GM19324 (cell line): Measurements from ENCODE around the gene IL17RA.
"Not testable (repeated sequence)": the region's sequence is repeated elsewhere in the genome, so short reads cannot be mapped to it uniquely, and the experiment has no call there.

Experiments used
- ATAC-seq: cut with Tn5 transposase; IDR thresholded peaks from one replicate; pipeline ENCODE4 v1.9.1; 2021; ENCODE audit warnings: mild to moderate bottlenecking, moderate library complexity; ENCODE audit not compliant: unreplicated experiment, low FRiP score

Gene IL17RA, protein sequence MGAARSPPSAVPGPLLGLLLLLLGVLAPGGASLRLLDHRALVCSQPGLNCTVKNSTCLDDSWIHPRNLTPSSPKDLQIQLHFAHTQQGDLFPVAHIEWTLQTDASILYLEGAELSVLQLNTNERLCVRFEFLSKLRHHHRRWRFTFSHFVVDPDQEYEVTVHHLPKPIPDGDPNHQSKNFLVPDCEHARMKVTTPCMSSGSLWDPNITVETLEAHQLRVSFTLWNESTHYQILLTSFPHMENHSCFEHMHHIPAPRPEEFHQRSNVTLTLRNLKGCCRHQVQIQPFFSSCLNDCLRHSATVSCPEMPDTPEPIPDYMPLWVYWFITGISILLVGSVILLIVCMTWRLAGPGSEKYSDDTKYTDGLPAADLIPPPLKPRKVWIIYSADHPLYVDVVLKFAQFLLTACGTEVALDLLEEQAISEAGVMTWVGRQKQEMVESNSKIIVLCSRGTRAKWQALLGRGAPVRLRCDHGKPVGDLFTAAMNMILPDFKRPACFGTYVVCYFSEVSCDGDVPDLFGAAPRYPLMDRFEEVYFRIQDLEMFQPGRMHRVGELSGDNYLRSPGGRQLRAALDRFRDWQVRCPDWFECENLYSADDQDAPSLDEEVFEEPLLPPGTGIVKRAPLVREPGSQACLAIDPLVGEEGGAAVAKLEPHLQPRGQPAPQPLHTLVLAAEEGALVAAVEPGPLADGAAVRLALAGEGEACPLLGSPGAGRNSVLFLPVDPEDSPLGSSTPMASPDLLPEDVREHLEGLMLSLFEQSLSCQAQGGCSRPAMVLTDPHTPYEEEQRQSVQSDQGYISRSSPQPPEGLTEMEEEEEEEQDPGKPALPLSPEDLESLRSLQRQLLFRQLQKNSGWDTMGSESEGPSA

DNA sequence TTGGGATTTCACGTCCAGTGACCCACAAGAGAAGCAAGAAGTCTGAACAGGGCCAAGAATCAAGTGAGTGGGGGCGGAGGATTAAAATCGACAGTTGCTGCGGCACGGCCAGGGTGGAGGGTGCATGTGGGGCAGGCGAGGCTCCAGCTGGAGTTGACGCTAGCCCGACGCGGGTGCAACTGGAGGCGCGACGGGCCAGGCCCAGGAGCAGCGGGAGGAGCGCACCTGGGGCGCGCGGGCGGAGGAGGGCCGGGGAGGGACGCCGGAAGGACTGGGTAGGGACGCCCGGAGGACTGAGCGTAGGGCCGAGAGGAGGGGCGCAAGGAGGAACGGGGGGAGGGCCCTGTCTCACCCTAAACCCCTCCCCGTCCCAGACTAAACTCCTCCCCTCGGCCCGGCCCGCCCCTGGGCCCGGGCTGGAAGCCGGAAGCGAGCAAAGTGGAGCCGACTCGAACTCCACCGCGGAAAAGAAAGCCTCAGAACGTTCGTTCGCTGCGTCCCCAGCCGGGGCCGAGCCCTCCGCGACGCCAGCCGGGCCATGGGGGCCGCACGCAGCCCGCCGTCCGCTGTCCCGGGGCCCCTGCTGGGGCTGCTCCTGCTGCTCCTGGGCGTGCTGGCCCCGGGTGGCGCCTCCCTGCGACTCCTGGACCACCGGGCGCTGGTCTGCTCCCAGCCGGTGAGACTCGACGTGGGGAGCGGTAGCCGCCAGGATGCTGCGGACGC, at the start of gene IL17RA:
TSS of gene IL17RA (plus strand) at position 447 of the 723 bp plus-strand sequence. CDS start at position 539, 92 bp downstream.
- peak; percentile 89 for ATAC-seq

DNA sequence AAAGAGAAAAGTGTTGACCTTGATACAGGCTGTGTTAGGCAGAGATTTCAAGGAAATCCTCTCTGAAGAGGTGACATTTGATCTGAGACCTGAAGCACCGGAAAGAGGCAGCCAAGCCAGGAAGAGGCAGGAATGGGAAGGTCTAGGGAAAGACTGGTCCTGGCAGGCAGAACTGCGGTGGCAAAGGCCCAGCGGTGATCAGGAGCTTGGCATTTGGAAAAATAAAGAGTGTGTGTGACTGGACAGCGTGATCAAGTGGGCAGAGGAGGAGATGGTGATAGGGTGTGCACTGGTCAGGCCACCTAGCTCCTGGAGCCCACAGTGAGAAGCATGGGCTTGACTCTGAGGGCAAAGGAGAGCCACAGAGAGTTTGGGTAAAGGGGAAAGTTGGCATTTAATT, 49.6 kb upstream of the IL17RA start:
- ATAC-seq: no peak

DNA sequence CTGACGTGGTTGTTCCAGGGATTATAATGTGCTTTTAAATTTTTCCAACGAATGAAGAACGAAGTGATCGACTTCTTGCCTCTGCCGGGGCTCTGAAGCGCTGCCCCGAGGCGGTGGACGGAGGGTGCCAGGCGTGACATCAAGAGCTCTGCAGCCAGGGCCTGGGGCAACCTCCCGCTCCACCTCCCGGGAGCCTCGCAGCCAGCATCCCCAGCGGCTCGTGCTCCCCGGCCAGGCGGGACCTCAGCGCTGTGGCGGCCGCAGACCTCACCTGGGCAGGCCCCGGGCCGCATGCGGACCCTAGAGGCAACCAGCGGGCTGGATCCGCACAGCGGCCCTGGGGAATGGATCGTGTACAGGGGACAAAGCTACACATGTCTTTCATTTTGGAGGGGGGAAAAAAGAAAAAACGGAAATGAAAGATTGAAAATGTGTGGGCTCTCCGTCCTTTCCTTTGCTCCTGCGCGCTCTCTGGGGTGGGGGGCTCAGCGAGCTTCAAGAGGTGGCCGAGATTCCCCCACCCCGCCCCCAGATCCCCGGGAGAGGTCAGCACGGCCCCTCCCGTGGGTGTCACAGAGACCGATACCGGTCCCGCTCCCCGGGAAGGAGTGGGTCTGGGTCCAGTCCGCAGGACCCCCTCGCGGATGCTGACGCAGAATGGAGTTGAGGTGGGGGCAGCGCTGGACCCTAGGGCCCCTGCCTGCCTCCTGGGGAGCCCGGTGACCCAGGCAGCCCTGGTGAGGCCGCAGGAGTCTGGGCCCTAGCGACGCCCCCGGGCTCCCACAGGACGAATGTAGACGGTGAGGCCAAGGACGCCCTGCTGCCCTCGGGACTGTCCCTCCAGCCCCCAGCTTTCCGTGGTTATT, 48.6 kb upstream of the IL17RA start:
- not testable (repeated sequence) for ATAC-seq

DNA sequence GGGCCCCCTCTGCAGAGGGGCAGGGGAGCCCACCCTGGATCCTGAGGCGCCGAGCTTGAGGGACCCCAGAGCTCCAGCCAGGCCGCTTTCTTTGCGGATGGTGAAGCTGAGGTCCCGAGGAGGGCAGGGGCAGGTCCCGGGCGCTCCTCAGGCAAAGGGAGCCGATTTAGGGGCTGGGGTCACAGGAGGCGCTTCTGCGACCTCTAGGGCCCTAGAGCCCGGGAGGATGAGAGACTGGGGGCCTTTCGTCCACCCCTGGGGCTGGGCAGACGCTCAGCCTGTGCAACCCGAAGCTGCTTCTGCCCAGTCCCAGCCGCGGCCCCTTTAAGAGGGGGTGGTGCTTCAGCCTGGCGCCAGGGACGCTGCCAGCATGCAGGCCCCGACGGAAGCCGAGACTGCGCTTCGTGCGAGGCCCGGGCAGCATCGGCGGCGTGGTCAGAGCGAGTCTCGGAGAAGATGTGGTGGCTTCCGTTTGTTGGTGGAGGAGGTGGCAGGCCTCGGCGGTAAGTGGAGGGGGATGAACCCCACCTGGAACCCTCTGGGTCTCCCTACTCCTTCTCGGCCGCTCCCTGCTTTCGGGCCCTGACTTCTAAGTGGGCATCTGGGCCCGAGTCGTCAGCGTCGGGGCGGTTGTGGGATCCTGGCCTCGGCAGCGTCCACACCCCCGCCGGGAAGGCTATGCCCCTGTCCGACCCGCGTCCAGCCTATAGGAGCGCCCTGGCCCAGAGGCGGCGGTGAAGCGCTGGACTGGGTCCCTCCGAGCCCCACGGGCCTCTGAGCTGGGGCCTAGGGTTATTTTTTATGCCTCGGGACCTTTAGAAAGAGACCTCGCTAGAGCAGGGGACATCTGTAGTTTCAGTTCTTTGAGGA, 47.7 kb upstream of the IL17RA start:
- not testable (repeated sequence) for ATAC-seq

DNA sequence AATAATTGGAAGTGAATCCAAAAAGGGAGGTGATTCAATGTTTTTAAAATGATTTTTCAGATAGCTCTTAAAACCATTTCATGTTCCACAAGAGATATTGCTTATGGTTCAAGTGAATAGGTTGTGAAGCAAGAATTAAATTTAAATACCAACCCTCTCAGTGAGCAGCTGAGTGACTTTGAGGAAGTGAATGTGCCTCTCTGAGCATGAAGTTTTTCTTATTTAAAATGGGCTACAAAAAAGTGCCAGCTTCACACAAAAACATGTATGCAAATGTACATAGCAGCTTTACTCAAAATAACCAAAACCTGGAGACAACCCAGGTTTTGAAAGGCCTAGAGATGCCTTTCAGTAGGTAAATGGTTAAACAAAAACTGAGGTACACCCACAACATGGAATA, 41.3 kb upstream of the IL17RA start:
- no peak for ATAC-seq

DNA sequence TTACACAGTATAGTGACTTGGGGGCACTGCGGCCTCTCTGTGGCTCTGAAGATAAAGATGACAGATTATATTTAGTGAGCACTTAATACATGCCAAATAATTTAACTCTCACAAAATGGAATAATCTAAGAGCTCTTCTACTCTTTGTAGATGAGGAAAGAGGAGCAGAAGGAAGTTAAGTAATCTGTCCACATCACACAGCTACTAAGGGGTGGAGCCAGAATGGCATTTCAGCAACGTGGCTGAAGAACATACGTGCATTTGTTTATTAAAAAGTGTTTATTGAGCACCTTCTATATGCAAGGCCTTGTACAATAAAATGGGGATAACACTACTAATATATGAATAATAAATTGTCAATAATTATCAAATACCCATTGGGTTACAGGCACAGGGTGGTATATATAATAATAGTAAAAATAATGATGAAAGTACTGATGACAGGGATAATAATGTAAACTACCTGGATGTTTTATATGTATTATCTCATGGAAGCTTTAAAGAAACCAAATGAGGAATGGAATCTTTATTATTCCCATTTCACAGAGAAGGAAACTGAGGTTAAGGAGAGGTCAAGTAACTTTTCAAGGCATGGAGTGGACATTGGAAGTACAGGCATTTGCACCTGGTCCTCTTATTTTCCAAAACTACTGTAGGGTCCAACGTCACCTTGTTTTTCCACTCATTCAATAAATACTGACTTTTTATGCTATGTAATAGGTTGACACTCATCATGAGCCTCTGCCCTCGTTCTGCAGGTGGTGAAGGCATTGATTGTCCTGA, 38.0 kb upstream of the IL17RA start:
- ATAC-seq: no peak

DNA sequence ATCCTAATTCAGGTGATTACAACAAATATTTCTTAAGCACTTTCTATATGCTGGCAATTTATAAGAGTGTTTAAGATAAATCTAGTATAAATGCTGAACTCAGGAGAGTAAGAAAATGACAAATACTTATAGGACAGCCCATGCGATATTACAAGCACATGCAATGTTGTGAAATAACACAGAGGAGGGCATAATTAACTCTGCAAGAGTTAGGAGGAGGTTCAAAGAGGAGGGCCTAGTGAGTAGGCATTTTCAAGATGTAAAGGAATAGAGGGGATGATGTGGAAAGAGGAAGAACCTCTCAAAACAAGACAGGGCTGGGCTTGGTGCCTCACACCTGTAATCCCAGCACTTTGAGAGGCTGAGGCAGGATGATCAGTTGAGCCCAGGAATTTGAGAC, 37.1 kb upstream of the IL17RA start:
- ATAC-seq: no peak

DNA sequence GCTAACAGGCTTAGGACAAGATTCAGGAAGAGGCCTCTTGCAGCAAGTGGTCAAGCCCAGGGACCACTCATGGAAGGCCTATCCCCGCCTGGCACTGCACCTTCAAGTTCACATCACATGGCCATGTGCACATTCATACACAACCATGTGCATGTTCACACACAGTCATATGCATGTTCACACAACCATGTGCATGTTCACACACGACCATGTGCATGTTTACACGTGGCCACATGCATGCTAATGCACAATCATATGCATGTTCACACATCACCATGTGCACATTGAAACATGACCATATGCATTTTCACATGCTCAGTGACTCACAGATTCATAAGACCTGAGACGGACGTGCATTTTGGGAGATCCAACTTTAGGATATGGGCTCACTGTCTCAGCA, 28.7 kb upstream of the IL17RA start:
- no peak for ATAC-seq

DNA sequence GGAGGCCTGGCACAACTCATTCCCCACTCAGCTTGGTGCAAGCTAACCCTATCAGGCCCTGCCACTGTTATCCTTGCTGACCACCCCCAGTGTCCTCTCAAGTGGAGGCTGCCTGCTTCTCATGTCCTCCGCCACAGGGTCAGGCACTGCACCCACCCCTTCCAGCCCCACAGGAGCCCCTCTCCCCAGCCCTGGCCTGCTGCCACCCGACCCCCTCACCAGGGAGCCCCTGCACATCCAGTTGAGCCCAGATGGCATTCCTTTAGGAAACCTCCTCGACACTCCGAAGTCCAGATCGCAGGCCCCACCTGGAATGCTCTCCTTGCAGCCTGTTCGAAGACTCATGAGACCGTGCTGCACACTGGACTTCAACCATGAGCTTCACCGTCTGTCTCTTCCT, 28.0 kb upstream of the IL17RA start:
- ATAC-seq: no peak

DNA sequence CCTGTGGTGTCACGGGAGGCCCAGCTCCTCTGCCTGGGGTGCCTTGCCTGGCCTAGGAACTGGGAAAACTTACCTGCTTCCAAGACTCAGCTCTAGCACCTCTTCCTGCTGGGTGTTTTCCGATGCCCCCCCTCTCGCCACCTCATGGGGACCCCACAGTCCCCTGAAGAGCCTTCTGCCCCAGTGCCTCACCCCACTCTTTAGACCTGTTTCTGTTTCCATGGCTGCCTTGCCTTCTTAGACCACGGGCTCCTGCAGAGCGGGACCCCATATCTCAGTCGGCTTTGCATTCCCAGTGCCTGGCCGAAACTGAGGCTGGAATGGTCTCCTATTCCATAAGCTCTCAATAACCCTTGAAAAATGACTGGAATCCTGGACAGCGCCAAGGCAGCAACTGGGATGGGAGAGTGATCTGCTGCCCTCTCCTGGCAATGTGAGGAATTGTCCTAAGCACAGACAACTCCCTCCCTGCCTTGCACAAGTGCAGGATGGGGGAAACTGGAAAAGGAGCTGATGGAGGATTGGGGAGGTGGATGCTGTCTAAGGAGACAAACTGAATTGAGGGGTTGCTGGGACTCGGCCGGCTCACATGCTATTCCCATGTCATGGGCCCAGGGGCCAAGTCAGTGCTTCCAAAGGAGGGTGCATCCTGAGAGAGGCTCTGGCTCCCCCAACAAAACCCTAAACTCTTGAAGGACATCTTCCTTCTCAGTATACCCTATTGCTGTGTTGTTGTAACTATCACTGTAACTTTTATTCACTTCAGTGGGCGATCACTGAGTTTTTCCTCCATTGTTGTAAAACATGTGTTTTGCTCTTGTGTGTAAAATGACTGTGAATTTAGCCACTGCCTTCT, 26.6 kb upstream of the IL17RA start:
- no peak for ATAC-seq

DNA sequence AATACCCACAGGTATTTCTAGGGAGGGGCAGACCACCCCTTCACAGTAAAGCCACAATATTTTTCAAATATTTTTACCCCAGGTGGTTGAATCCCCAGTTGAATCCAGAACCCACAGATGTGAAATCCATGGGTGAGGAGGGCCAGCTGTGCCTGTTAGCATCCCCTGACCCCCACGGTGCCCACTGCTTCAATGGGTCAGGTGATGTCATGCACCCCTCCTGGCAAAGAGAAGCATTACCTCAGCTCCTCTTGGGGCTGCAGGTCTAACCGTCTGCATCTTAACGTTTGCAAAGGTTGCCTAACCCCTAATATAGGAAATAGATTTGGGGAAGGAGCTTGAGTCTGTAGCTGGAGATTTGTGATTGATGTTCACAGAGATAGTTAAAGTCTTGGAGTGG, 24.7 kb upstream of the IL17RA start:
- no peak for ATAC-seq

DNA sequence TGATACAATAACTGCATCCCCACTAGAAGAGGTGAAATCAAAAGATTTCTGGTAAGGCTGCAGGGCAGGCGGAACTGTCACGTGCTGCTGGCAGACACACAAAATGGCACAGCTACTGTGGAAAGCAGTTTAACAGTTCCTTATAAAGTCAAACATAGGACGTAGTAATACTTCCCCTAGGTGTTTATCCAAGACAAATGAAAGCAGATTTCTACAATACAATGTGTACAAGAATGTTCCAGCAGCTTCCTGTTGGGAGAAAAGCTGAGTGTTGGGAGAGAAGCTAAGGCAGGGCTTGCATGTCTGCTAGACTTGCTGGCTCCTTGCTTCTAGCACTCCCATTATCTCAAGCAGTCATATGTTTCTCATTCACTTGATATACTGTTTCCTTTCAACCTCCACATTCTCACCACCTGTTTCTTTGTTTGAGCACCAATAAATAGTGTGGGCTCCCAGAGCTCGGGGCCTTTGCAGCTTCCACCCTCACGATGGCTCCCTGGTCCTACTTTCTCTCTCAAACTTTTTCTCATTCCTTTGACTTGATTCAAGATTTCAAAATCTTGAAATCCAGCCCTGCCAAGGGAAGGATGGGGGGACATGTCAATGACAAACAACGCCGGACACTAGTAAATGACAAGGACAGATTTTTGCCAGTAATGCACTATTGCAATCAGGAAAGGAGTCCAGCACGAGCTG, 21.2 kb upstream of the IL17RA start:
- no peak for ATAC-seq

DNA sequence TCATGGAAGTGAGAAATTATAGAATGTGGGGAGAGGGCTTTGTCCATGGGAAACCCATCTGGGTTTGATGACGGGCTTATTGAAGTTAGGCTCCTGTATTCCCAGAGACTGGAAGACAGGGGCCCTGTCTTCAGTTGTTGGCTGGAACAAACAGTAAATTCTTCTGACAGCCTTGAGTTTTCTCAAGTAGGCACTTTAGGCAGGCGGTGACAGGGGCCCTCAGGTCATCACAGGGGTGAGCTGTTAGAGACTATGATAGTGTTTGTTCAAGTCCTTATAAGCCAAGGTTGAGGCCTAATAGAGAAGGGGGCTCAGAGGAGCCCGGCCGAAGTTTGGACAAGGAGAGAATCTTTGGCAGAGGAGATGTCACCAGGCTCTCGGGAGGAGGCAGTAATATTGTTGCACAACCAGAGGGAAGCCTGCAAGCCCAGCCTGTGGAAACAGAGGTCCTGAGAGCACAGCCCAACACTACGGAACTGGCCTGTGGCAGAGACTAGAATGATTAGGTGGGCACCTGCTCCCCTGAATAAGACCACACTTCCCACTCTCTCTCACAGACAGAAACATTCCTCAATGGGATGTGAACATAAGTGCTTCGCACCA, 20.2 kb upstream of the IL17RA start:
- no peak for ATAC-seq

DNA sequence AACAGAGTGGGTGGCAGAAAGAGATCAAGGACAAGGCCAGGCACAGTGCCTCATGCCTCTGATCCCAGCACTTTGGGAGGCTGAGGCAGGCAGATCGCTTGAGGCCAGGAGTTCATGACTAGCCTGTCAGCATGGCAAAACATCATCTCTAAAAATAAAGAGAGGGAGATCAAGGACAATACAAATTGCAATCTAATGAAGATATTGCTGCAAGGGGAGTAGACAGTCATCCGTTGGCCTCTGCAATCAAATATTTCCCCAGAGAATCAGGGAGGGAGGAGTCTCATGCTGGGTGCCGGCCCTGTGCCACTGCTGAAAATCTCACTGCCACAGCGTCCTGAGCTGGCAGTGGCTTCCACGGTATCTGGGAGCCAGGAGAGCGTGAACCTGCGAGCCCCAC, 19.4 kb upstream of the IL17RA start:
- no peak for ATAC-seq

DNA sequence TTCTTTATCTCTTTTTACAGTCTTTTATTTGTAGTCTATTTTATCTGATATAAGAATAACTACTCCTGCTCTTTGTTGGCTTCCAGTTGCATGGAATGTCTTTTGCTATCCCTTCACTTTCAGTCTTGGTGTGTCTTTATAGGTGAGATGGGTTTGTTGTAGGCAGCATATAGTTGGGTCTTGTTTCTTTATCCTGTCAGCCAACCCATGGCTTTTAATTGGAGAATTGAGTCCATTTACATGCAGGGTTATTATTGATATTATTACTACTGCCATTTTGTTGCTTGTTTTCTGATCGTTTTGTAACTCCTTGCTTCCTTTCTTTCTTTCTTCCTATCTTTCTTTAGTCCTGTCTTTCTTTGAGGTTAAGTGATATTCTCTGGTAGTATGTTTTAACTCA, 11.9 kb upstream of the IL17RA start:
- ATAC-seq: no peak

DNA sequence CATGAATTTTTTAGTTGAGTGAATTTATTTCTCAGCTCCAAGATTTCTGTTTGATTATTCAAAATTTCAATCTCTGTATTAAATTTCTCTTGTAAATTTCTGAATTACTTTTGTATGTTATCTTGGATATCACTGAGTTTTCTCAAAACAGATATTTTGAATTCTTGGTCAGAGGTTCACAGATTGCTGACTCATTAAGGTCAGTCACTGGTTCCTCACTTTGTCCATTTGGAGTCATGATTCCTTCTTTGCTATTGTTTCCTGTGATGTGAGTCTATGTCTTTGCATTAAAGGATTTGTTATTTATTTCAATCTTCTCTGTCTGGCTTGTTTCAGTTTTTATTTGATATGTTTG, 10.2 kb upstream of the IL17RA start:
- ATAC-seq: no peak

DNA sequence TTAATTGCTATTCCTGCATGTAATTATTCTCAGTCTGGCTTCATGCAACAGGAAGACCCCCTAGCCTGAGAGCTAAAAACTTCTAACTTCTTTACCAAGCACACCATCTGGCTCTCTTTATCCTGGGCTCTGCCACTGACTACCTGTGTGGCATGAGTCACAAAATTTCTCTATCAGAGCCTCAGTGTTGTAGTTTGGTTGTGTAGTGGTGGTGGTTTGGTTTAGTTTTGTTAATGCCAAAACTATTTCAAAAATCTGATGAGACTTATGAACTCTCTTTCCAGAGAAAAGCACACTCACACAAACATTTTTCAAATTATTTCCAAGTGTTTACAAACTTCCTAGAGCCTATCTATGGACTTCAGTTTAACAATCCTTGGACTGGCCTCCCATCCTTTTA, 7.5 kb upstream of the IL17RA start:
- no peak for ATAC-seq
